HG03196 (cell line): ENCODE data around the gene PLCL2.

Source experiments
- ATAC-seq: cut with Tn5 transposase; IDR thresholded peaks from one replicate; pipeline ENCODE4 v1.9.1; 2021; ENCODE audit not compliant: unreplicated experiment

PLCL2 gene

GRCh38 chr3:16884748-16885592, at the start of gene PLCL2:
PLCL2 (plus strand) TSS chr3:16884955; CDS start chr3:16885040, 85 bp downstream.
- ATAC-seq, result peak; percentile 33

DNA sequence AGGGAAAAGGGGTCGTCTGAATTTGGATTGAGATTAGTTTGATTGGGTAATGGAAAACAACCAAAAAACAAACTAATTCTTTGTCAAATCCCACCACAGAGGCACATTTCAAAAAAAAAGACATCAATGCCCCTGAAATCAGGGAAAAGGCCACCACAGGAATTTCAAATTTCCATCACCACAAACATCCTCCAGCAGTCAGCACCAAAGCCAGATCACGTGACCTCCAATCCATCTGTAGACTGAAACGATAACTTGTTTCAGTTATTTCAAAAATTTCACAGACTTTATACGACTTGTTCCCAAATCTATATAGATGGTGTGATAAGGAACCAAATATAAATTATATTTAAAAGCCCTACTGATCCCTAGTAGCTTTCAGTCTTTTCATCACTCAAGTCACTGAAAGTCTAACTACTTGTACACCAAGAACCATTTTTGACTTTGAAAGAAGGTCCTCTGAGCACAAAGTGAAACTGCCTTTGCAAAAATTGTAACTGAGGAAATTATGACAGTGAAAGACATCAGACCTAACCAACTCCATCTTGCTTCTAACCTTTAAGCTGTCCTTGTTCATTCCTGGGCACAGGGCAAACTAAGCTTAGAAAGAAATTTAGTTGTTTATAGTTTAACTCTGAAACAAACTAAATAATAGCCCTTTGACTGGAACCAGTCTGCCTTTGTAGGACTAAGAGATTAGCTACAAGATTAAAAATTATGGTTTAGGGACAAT, 48.1 kb upstream of the PLCL2 start:
- no peak for ATAC-seq

DNA sequence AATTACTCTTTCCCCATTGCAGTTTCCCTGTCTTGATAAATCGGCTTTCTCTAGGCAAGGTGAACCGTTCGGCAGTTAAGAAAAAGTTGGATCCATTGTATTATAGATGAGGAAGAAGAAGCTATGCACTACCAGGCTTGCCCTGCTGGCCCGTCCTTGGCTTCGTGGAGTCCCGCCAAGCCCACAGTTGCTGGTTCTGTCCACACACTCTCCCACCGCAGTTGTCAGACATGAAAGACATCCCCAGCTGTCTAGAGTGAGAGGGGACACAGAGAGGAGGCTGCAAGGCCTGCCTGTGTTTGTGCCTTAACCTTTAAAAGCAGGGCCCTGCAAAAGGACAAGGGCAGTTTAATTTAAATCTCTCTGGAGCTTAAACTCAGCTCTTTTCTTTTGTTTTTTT, 47.2 kb upstream of the PLCL2 start:
- ATAC-seq, result no peak

DNA sequence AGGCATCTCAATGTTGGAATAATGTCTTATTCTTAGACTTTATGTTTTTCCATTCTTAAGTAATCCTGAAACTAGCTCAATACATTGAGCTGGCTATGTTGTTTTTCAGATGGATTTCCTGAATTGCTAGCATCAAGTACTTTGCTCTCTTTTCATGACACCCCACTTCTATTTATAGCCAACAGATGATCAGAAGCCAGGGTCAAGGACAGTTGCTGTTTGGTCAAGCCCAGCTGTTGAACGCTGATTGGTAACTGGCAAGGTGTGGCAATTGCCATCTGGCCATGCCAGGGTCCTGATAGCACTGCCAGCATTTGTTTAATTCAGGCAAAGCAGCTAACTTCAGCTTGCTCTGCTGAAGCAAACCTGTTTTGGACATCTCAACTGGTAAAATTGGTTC, 46.2 kb upstream of the PLCL2 start:
- no peak for ATAC-seq

DNA sequence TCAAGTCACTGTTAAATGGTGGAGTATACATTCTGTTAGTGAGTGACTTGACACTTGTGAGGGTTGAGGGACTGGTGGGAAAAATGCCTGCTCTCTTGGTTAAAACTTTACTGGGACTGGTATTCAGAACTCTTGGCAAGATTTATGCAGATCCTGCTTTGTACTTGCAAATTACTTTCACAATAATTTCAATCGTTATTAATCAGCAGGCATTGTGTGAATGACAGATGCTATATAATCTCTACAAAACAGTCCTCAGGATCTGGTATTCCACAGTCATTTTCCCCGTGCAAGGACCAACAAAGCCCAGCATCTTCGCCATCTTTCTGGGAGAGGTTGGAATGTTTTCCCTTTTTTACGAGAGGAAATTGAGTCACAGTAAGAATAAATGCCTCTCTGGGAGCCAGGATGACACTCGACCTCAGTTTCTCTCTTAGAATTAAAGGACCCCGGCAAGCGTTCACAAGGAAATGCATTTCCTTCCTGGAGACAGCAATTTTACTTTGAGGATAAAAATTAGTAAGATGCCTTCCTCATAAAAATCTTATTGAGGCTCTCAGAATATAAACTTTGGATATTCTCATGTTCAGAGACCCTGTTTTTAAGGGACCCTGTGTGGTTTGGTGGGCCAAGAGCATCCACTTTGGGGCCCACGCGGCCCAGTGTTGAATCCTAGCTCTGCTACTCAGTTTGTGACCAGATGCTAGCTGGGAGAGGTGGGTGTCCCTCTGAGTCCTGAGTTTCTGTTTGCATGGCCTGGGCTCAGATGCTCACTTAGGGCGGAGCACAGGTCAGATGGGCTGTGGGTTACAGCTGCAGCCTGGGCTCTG, 45.3 kb upstream of the PLCL2 start:
- ATAC-seq, result no peak

DNA sequence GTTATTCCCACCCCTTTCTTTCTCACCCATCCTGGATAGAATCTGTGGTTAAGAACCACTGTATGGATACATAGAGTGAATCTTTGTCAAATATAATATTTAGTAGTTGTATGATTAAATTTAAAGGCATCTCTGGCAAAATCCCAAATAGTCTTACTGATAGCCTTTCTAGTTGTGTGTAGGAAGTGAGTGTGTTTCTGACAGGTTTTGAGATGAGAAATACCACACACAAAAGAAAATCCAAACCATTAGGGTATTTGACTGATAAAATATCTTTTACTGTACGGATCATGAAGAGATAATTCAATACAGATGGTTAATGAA, 44.7 kb upstream of the PLCL2 start:
- no peak for ATAC-seq

GRCh38 chr3:16841041-16841753, 43.6 kb upstream of the PLCL2 start:
- no peak for ATAC-seq

- ATAC-seq, result peak; percentile 59
These were observed 42.9 kb upstream of the PLCL2 start for GRCh38 chr3:16841904-16842271.

DNA sequence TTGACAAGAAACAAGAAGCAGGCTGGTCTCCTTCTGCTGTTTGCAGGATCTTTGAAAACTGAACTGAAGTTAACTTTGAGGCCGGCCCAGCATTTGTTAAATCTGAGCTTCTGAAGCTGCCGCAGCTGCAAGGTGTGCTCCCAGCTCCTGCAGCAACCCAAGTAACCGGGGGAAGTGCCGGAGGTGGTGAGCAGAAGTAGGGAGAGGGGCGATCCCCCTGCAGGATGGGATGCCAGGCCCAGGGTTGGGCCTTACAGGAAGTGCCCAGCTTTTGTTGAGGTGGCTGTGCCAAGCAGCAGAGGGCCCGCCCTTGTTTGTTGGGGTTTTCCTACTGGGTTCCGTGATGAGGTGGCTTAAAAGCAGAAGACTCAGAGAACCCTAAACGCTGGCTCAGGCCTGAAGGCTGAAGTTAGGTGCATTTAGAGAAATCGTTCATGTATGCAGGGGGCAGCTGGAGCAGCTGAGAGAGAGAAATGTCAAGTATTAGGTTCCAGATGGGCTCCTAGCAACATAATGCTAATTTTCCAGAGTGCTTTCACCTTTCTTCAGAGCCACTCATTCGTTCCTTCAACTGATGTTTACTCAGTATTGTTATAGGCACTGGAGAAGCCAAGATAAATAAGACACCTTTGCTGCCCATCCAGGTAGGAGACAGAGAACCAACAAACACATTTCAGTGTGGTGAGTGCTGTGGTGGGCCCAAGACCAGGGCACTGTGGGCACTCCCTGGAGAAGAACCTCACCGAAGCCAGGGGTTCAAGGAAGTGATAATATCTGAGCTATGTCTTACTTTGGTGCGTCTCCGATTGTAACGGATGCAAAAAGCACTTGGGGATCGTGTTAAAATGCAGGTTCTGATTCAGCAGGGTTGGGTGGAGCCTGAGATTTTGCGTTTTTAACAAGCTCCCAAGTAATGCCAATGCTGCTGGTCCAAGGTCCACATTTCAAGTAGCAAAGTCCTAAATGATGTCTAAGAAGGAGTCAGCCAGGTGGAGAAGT, 42.2 kb upstream of the PLCL2 start:
- peak; percentile 76 for ATAC-seq

- no peak for ATAC-seq
These were observed 40.5 kb upstream of the PLCL2 start for GRCh38 chr3:16844222-16844621.

DNA sequence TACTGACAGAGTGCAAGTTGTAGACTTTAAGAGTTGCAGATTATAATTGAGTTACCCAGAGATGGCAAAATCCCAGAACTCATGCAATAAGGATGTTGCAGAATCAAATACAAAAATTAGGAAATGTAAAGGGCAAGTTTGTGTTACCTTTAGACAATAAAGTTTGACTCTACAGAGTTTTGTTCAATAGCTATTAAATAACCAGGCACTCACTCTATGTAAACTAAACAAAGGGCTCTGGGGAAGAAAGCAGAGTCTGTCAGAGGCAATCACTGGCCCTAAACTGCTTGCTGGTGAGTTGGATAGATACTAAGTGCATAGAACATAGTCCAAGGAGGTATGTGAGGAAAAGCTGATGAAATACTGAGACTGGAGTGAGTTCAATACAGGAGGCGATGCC, 40.0 kb upstream of the PLCL2 start:
- no peak for ATAC-seq

GRCh38 chr3:16846373-16847080, 38.2 kb upstream of the PLCL2 start:
- ATAC-seq, result no peak

- ATAC-seq, result no peak
These were observed 36.7 kb upstream of the PLCL2 start for GRCh38 chr3:16848007-16848406.

DNA sequence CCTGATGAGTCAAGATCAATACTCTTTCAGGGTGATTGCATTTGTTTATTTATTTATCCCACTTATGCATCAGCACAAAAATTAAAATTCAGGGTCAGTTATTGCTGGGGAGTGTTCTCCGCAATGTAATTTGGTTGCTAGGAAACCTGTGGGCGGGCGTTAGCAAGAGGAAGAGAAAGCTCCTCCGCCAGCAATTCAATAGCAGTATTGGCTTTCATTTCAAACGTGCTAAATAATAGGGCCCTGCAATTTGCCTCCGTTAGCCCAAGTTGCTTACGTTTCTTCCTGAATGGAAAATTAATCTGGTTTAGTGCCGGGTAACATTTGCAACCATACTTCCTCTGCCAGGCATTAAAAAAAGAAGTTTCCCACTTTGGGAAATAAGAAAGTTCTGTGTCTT, 35.5 kb upstream of the PLCL2 start:
- peak; percentile 53 for ATAC-seq

DNA sequence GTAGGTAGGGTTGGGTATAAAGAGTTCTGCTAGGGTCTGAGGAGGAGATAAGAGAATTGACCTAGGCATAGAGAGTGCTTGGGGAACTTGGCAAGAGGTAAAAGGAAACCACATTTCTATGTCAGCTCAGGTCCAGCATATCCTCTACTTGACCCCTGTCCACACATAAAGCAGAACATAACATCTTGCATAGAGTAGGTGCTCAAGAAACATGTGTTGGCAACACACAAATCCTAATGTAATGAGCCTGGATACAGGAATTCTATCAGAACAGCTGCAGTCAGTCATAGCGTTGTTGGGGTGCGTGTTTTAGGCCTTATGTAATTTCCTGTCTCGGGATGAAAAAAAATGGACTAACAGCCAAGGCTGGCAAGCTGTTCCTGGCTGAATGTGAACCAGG, 35.0 kb upstream of the PLCL2 start:
- ATAC-seq, result no peak

- no peak for ATAC-seq
These were observed 29.3 kb upstream of the PLCL2 start for GRCh38 chr3:16855497-16855896.

GRCh38 chr3:16860234-16860633, 24.5 kb upstream of the PLCL2 start:
- ATAC-seq, result no peak

DNA sequence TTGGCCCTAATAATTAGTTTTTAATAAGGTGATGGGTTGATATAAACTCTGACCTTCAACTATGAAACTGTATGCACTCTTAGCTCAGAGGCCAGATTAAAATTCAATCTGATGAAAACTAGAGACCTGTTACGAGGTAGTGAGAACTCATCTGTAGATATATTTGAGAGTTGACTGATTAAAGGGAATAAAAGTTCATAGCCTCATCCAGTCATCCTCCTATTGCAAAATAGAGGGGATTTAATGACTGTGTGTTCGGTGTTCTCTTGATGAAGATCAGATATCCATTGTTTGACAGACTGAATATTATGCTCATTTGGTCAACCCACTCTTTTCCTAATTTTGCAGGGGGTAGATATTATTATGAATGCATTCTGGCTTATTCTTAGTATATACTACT, 23.3 kb upstream of the PLCL2 start:
- ATAC-seq, result no peak

DNA sequence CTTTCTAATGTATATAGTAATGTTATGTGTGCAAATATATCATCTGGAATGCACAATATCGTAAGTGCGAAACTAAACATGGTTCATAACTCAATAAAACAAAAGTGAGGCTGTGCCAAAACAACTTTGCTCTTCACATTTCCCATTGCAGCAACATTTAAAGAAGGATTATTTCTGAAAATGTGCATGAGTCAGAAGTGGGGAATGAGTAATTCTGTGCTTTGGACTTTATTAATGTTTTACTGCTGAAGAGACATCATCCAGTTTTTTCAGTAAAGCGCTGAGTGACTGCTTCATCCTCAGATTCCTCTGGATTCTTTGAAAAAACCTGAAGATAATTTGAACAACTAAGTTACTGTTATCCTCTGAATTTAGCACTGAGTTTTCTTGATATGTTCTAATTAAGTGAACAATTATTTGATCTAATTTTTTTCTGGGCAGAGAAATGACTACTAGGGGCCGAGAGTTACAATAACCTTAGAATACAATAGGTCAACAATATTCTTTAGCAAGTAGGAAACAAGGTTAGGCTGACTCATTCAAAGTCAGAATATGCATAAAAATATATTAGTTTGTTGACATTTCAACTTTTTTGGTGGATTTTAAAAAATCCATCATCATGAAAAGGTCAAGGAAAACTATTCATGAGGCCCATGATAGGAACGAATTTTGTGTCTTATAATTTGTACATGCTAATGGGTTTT, 20.0 kb upstream of the PLCL2 start:
- ATAC-seq, result no peak
